ENCODE data around the gene PEMT.

Gene PEMT

DNA sequence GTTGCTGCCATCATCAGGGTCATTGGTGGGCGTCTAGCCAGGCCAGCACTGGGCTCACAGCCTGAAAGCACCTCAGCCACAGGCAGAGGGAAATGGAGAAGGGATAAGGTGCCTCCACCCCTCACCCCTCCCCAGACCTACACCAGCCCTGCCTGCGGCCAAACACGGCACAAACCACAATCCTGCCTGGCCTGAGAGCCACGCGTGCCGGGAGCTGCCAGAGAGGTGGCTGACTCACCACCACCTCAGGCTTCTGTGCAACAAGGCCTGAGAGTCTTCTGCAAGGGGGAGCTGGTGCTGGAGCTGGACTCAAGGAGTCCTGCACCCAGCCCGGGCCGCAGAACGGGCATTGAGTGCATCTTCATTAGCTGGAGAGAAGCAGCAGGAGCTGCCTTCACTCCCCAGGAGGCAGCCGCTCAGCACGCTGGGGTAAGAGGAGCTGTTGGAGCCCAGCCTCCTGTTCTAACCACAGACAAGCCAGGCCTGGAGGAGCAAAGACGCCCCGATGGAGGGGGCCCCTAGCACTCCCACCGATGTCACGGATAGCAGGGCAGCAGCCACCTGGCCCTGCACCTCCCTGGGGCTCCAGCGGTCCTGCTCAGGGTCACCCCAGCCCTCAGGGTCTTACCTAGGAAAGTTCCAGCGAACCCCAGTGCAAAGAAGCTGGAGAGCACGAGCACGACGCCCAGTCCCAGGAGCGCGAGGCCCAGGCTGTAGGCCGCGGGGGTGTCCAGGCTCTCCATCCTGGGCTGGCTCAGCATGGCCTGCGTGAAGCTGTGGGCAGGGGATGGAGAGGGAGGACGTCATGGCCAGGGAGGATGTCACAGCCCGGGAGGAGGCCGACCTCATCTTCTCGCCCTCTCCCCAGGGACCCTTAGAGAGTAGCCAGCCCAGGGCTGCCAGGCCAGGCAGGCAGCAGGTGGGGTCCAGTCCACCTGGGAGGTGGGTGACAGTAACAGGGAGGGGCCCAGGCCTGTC lies 79.3 kb downstream of the PEMT start:
- no peak for DNase-seq

- DNase-seq: no peak
Measured at GRCh38 chr17:17511293-17511741, 80.2 kb downstream of the PEMT start.

- DNase-seq: no peak
Measured at GRCh38 chr17:17510456-17511292, 80.8 kb downstream of the PEMT start.

GRCh38 chr17:17509601-17510425 lies 81.7 kb downstream of the PEMT start:
- DNase-seq: no peak

DNA sequence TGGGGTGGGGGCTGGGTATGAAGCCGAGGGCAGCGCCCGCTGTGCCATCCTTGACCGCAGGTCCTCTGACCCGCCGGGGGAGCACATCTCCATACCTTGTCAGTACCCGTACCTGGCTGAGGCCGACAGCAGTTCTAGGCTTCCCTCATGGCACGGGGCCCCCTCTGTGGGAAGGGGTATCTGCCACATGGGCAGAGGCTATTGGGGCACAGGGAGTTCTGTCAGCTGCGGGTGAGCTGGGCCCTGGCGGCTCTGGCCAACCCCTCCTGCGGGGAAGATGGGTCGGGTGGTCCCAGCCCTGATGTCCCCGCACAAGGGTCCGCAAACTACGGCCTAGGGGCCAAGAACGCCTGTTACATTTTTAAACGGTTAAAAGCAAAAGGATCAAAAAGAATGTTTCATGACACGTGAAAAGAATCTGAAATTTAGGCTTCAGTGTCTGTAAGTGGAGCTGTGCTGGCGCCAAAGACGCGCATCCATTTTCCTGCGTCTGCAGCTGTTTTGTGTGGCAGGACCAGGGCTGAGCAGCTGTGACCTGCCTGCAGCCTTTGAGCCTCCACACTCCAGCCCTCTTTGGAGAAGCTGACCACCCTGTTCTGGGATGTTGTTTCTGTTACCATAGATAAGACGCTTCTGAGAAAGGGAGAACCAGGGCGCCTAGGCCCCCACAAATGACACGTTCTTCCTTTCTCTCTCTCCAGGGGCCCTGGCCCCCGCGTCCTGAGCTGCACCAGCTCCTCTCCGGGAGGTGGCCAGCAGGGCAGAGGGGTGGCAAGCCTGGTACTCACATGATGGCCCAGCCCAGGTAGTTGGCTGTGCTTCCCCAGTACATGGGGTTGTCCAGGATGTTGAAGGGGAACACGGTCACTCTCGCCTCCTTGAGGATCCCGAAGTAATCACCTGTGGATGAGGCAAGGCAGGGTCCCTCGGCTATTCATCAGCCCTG lies 82.6 kb downstream of the PEMT start:
- DNase-seq: no peak

DNA sequence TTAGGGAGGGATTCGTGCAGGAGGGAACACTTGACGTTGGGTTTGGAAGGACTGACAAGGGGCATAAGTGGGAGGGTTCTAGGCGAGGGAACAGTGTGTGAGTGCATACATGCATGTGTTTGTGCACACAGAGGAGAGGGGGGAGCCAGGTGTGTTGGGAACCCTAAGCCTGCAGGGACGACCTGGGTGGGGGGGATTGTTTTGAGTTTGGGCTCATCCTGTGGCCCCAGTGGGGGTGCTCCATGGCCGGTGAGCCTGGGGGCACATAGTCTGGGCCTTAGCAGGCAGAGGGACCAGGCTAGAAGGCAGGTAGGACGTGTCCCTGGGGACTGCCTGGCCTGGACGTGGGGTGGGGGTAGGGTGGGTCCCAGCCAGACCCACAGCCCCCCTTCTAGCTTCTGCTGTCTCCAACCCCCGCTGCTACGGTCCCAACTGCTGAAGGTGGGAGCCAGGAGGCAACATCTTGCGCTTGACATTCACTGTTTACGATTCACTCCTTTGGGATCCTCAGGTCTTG lies 83.4 kb downstream of the PEMT start:
- no peak for DNase-seq

DNA sequence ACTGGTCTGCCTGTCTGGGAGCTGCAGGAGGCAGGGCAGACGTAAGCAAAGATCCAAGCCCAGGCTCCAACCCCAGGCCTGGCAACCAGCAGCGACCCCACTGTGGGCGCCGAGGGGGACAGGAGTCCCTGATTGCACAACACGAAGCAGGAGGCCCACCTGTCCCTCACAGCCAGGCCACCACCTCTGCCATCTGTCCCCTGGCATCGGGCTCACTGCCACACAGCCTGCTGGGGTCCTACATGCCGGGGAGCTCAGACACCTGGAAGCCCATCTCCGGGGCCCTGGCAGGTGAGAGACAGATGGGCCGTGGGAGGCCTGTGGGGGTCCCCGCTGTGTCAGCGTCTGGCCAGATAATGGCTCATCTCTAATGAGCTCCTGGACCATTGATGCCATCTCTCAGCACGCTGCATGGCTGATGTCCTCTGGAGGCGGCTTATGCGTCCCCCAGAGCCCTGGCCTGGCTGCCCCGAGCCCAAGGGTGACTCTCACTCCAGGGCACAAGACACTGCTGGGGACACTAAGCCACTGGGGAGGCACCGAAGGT lies 84.0 kb downstream of the PEMT start:
- no peak for DNase-seq

- DNase-seq: no peak
Measured at GRCh38 chr17:17506893-17507464, 84.5 kb downstream of the PEMT start.

DNA sequence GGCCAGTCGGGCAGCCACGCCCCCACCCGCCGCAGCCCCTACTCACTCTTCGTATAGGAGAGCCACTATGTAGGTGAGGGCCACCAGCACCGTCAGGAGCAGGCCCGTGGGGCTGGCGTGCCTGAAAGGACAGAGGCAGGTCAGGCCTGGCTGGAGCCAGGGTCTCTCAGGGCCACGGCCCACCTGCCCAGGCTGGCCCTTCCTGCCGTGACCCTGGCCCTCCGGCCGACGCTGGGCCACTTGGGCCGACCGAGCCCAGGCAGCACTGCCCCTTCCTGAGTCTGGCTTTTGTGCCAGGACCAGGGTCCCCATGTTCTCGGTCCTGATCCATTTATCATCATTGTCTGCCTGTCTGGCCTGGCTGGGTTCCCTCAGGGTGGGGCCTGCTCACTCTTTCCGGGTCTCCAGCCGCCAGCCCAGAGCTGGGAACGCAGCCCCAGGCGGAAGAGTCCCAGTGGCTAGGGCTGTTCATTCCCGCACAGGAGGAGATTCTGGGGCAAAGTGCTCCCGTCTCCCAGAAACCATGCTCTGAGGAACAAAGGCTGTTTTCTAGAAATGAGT lies 85.2 kb downstream of the PEMT start:
- DNase-seq: no peak

GRCh38 chr17:17505610-17506171 lies 85.8 kb downstream of the PEMT start:
- DNase-seq: no peak

- no peak for DNase-seq
Measured at GRCh38 chr17:17505151-17505550, 86.4 kb downstream of the PEMT start.

GRCh38 chr17:17504341-17505140 lies 87.0 kb downstream of the PEMT start:
- DNase-seq: no peak

- no peak for DNase-seq
Measured at GRCh38 chr17:17503566-17504130, 87.9 kb downstream of the PEMT start.

- no peak for DNase-seq
Measured at GRCh38 chr17:17502741-17503565, 88.6 kb downstream of the PEMT start.

DNA sequence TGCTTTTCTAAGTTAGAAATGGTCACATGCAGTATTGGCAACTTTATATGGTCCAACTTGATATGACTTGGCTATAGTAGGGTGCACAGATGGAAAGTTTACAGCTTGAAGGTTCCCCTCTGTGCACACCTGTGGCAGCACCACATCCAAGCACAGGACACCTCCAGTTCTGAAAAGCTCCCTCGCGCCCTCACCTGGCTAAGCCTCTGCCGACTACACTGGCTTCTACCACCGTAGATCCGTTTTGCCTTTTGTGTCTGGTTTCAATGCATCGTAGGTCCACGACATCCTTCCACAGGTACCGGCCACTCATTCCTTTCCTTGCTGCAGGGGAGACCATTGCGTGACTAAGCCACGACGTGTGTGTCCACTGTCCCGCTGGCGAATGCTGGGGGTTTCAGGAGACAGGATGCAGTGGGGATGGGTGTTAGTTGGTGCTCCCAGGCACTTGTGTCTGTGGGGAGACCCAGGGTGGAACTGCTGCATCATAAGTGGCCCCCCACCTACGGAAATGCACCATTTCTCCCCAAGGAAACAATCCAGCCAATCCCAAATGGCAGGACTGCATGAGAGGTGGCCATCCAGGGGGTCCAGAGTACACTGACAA lies 90.4 kb downstream of the PEMT start:
- DNase-seq: peak; percentile 40

GRCh38 chr17:17499402-17500145 lies 91.9 kb downstream of the PEMT start:
- DNase-seq: no peak
